Adipocyte (in vitro differentiated cells): ENCODE results near the gene PTPRR.

Source experiments
- DNase-seq: peaks from one replicate; pipeline ENCODE4 v3.0.0-alpha.2; 2015; ENCODE audit warnings: low read depth
- H3K27me3 ChIP-seq: replicated peaks from 2 replicates; pipeline ENCODE4 v1.7.0; 2013; ENCODE audit warnings: mild to moderate bottlenecking, low read length, moderate library complexity; ENCODE audit not compliant: control insufficient read depth, insufficient read depth
- H3K36me3 ChIP-seq: 2 replicates; pipeline ENCODE4 v1.7.0; 2013; ENCODE audit warnings: low read length, mild to moderate bottlenecking, moderate library complexity; ENCODE audit not compliant: control insufficient read depth, insufficient read depth, severe bottlenecking
- H3K4me1 ChIP-seq: 2 replicates; pipeline ENCODE4 v1.7.0; 2013; ENCODE audit warnings: mild to moderate bottlenecking, low read length, moderate library complexity; ENCODE audit not compliant: control insufficient read depth, insufficient read depth
- H3K4me3 ChIP-seq: 2 replicates; pipeline ENCODE4 v1.7.0; 2013; ENCODE audit warnings: mild to moderate bottlenecking, low read length, moderate library complexity
- H3K9ac ChIP-seq: 2 replicates; pipeline ENCODE4 v1.7.0; 2013; ENCODE audit warnings: mild to moderate bottlenecking, low read length, moderate library complexity
- H3K9me3 ChIP-seq: 2 replicates; pipeline ENCODE4 v1.7.0; 2013; ENCODE audit warnings: mild to moderate bottlenecking, low read length, moderate library complexity; ENCODE audit not compliant: control insufficient read depth

PTPRR gene

DNA sequence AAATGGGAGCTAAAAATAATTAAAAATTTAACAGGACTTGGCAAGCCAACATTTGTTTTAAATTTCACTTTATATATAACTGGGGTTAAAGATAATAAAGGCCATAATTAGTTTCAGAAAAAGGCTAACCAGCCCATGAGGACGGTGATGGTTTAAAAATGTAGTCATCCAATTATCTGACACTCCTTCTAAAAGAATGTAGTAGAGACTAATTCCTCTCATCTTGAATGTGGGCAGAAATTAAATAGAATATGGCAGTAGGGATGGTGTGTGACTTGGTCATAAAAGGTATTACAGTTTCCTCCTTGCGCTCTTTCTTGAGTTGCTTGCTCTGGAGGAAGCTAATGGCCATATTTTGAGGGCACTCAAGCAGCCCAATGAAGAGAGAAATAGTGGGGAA, 234.2 kb downstream of the PTPRR start:
- no peak for DNase-seq
- H3K9me3 ChIP-seq = no peaks in the 10 kb centered on the region
- H3K36me3 ChIP-seq = no peaks in the 10 kb centered on the region
- H3K4me3 ChIP-seq = no peak overlapping the region
- H3K9ac ChIP-seq = no peak overlapping the region
- H3K4me1 ChIP-seq = no peaks in the 10 kb centered on the region
- H3K27me3 ChIP-seq = no peaks in the 10 kb centered on the region

DNA sequence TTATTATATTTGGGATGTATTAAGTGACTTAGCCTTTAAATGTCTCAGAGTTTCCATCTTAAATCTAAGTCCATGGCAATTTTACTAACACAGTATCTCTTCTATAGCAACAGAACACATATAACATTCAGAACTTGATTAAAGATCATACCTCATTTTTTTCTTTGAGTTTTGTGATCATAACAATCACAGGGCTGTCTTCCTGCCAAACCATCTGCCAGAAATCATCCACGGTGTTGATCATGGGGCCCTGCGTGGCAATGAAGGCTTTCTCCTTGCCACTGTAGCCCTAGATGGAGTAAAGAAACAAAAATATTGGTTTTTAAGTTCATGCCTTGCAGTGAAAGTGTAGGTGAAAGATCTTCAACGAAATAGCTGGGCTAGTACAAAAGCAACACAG, 236.6 kb downstream of the PTPRR start:
- Histone ChIP-seq H3K4me1 (no peaks in the 10 kb centered on the region), H3K4me3 (no peak overlapping the region), H3K9me3 (no peaks in the 10 kb centered on the region), H3K9ac (no peak overlapping the region), H3K27me3 (no peaks in the 10 kb centered on the region), H3K36me3 (no peaks in the 10 kb centered on the region)
- DNase-seq = no peak

DNA sequence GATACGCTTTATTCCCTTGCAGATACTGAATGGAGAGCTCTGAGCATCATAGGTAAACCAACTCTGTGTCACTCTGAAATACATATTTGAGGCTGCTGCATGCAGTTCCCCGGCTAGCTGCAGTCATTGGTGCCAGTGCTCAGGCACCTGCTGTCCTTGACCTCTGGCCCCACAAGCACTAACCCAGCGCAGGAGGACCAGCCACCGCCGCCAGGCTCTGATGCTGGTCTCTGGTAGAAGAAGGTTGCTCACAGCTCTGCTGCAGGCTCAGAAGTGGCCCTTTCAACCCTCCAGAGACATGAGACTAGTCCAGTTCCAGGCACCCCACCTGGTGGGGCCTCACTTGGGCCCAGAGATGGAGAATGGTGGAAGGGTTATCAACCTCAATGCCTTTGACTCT, 248.8 kb downstream of the PTPRR start:
- no peak for DNase-seq
- H3K4me3 ChIP-seq = no peak overlapping the region
- no peaks in the 10 kb centered on the region for H3K9me3 ChIP-seq
- H3K9ac ChIP-seq = no peak overlapping the region
- no peaks in the 10 kb centered on the region for H3K27me3 ChIP-seq
- no peaks in the 10 kb centered on the region for H3K36me3 ChIP-seq
- H3K4me1 ChIP-seq = no peaks in the 10 kb centered on the region

DNA sequence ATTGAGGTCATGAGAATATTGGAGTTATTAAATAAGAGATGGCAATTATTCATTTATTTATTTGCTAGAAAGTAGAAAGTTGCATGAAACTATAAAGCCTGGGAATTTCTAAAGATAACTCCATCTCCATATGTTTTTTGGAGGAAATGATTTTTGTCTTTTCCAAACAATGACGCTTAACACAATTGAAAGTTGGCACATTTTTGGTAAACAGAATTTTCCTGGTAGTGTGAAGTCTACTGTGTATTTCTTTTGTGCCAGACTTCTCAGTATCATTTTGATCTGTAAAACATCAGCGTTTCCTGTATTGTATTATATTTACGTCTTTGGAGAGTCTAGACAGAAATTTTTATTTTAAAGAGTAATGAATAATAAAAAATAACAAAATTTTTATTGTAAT, 249.6 kb downstream of the PTPRR start:
- no peaks in the 10 kb centered on the region for H3K4me1 ChIP-seq
- H3K9me3 ChIP-seq = no peaks in the 10 kb centered on the region
- no peaks in the 10 kb centered on the region for H3K27me3 ChIP-seq
- no peak overlapping the region for H3K4me3 ChIP-seq
- H3K9ac ChIP-seq = no peak overlapping the region
- no peak for DNase-seq
- H3K36me3 ChIP-seq = no peaks in the 10 kb centered on the region

DNA sequence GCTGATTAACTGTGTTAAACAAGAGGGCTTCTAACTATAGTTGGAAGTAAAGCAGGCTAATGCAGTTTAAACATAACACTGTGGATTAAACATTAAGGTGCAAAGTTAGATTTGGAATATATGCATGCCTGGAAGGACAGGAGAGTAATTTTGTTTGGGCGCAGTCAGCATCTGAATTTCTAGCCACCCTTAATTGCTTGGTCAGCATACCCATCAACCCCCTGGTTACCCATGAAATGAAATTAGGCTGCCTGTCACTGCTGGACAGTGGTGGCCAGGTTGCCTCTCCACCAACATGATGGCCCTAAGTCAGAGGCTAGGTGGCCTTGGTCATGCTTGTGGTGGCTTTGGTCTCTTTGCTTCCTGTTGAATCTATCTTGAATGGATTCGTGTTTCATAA, 253.3 kb downstream of the PTPRR start:
- H3K9me3 ChIP-seq = no peaks in the 10 kb centered on the region
- H3K9ac ChIP-seq = no peak overlapping the region

DNA sequence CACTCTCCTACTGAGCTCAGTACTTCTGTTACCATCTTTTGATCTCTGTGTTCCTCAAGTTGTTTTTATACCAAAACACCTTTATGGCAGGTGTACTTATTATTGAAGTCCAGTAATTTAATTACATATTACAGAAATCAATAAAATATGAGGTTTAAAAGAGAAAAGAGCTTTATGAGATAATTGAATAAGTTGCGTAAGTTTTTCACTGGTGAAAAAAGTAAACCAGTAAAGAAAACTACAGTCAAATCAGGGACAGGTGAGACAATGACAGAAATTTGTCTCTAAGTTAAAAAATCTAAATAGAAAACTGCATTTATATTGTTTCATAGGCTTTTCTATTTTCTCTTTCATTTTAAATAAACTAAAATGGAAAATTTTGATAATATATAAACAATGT, 254.2 kb downstream of the PTPRR start:
- no peak for DNase-seq

More for the DNA sequence above, 253.3 kb downstream of the PTPRR start:
- DNase-seq = no peak
- Histone ChIP-seq H3K36me3 (no peaks in the 10 kb centered on the region), H3K4me3 (no peak overlapping the region), H3K4me1 (no peaks in the 10 kb centered on the region), H3K27me3 (no peaks in the 10 kb centered on the region)

DNA sequence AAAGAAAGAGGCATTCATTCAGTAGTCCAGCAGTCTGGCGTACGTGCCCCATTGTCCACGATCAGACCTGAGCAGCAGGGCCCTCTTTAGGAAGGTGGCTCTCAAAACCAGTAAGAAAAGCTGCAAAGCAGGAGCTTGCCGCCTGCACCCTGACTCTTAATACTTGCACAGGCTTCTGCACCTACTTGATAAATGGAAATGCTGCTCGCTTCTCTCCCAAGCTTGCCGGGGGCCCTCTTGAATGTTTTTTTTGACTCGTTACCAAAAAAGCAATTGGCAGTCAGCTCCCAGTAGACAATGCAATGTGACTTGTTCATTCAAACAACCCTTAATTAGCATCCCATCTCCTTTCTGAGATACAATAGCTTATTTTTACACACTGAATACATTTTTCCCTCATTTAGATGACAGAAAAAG, 256.1 kb downstream of the PTPRR start:
- no peaks in the 10 kb centered on the region for H3K9me3 ChIP-seq
- DNase-seq = no peak
- no peak overlapping the region for H3K4me3 ChIP-seq
- H3K36me3 ChIP-seq = no peaks in the 10 kb centered on the region
- no peak overlapping the region for H3K9ac ChIP-seq
- no peaks in the 10 kb centered on the region for H3K27me3 ChIP-seq
- H3K4me1 ChIP-seq = peaks cover 13% of the 10 kb centered on the region

More for the DNA sequence above, 254.2 kb downstream of the PTPRR start:
- no peak overlapping the region for H3K9ac ChIP-seq
- peaks cover 7% of the 10 kb centered on the region for H3K4me1 ChIP-seq
- H3K9me3 ChIP-seq = no peaks in the 10 kb centered on the region
- H3K4me3 ChIP-seq = no peak overlapping the region
- no peaks in the 10 kb centered on the region for H3K36me3 ChIP-seq
- no peaks in the 10 kb centered on the region for H3K27me3 ChIP-seq

DNA sequence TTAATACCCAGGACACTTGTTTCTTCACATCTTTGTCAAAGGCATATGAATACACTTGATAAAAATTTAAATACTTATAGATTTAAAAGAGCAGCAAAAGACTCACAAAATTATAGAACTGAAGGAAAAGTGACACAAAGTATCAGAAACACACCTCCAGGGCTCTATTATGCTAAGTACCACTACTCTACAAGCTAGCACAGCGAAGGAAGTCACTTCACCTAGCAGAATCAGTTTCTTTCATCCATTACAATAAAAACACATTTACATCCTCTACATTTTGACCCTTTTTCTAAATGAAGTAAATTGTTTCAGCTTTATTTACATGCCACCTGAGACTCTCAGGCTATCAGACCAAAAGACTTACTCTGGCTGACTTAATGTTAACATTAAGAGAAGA, 256.7 kb downstream of the PTPRR start:
- Histone ChIP-seq H3K27me3 (no peaks in the 10 kb centered on the region), H3K9me3 (no peaks in the 10 kb centered on the region), H3K9ac (no peak overlapping the region), H3K4me1 (peaks cover 13% of the 10 kb centered on the region), H3K4me3 (no peak overlapping the region), H3K36me3 (no peaks in the 10 kb centered on the region)
- no peak for DNase-seq

DNA sequence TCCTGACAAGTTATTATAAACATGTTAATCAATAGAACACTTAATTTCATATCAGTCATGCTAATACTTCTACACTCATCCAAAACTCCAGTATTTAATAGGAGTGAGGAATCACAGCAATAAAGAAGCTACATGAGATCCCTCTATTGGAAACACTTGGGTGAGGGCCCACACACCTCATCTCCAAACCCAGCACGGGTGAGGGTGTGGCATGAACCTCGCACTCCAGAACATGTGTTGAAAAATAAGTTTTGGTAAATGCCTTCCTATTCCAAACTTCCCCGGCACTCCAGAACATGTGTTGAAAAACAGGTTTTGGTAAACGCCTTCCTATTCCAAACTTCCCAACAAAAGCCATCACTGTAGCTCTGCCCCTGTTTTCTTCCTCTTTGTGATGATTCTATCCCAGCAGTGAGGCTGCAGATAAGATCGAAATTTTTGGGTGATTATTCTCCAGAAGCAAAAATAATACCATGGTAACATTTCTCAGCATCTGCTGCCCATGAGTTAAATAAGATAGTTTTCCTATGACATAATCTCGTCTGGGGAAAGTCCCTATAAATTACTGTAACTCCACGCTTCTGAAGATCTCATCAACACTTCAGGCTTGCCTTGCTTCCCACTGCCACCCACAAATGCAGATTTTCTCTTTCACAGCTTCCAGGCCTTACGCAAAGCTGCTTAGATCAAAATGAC, 258.9 kb downstream of the PTPRR start:
- no peak overlapping the region for H3K4me3 ChIP-seq
- no peaks in the 10 kb centered on the region for H3K9me3 ChIP-seq
- peaks cover 13% of the 10 kb centered on the region for H3K4me1 ChIP-seq
- H3K36me3 ChIP-seq = no peaks in the 10 kb centered on the region
- no peak overlapping the region for H3K9ac ChIP-seq
- H3K27me3 ChIP-seq = no peaks in the 10 kb centered on the region
- DNase-seq = peak; percentile 70

DNA sequence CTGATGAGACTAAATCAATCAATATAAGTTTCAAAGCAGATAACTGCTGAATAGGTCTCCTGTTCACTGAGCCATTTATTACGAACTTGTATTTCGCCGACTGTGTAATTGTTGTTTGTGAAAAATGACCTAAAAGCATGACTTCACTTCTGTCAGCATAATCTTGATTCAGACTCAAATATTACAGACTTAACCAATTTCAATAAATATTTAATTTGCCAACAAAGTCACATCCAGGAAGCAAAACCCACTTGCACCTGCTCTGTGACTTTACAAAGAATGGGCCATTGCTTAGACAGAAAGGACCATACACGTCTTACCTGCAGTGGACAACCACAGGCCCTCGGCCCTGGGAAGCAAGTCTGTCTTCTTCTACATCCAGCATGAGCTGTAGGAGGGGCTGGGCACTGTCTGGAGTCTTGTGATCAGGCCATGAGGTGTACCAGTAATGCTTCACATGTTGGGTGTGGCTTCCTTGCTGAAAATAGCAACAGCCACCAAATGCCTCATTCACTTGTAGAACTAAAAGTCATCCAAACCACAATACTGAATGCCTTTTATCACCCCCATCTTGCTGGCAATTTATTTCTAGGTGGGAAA, 259.8 kb downstream of the PTPRR start:
- DNase-seq = no peak
- Histone ChIP-seq H3K4me3 (no peak overlapping the region), H3K4me1 (peaks cover 13% of the 10 kb centered on the region), H3K27me3 (no peaks in the 10 kb centered on the region), H3K36me3 (no peaks in the 10 kb centered on the region), H3K9ac (no peak overlapping the region), H3K9me3 (no peaks in the 10 kb centered on the region)

DNA sequence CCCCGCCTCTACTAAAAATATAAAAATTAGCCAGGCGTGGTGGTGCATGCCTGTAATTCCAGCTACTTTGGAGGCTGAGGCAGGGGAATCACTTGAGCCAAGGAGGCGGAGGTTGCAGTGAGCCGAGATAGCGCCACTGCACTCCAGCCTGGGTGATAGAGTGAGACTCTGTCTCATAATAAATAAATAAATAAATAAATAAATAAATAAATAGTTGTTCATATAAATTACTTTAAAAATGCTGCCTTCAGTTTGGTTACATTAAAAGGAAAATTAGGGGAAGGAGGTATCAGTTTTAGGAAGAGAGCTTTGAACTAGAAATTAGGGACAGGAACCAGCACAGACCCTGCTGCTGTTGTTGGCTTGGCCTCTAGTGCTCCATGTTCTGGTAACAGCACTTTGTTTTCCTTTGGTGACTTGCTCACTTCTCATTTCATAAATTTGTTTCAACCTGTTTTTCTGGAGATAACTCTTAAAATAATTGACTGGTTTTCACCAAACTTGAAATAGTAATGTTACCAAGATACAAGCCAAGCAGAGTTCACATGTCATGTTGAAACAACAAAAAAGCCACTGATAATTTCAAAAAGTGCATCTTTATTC, 260.4 kb downstream of the PTPRR start:
- Histone ChIP-seq H3K27me3 (no peaks in the 10 kb centered on the region), H3K4me1 (peaks cover 13% of the 10 kb centered on the region), H3K4me3 (no peak overlapping the region), H3K9me3 (no peaks in the 10 kb centered on the region), H3K9ac (no peak overlapping the region), H3K36me3 (no peaks in the 10 kb centered on the region)
- no peak for DNase-seq
